IMR-90 (cell line): ENCODE results near the gene HHATL. TPM values are rescaled to one million over a fixed set of nuclear protein-coding genes. Genes with fewer than 3 reads are reported as not detected.
A peak's percentile ranks its signal among the peaks of the same experiment; 100 is the strongest.

Source experiments
- ATAC-seq: fragments of 200-7000 bp; cut with Tn5 transposase; 2 replicates; pipeline ENCODE4 v1.9.1; 2020; ENCODE audit warnings: low read depth, mild to moderate bottlenecking, moderate library complexity
- BruUV-seq: library from RNA; stranded (reverse); fragments of 400-500 nt; replicated peaks from 2 replicates; lab custom pipeline; 2021; lab: Mats Ljungman, UMichigan
- CTCF ChIA-PET: fragments of 300-600 bp; formaldehyde crosslinking; extraction: SDS; loops from one replicate; lab custom pipeline; 2021; ENCODE audit warnings: antibody characterized with exemption; lab: Yijun Ruan, JAX
- POLR2A ChIA-PET: fragments of 300-600 bp; sonication (Branson Sonifier 250); formaldehyde crosslinking; loops from one replicate; lab custom pipeline; 2022; ENCODE audit warnings: antibody characterized with exemption; ENCODE audit not compliant: unreplicated experiment; lab: Charles Lee
- DNase-seq: peaks from one replicate; pipeline ENCODE4 v3.0.0; 2013
- H2AFZ ChIP-seq: replicated peaks from 2 replicates; pipeline ENCODE3; 2013; ENCODE audit warnings: low read length, mild to moderate bottlenecking; ENCODE audit not compliant: poor library complexity
- H2AK5ac ChIP-seq: 2 replicates; pipeline ENCODE4 v1.6.1; 2013; ENCODE audit warnings: low read depth, low read length, inconsistent platforms
- H2AK9ac ChIP-seq: replicated peaks from 2 replicates; pipeline ENCODE3; 2013; ENCODE audit warnings: mild to moderate bottlenecking, low read depth, low read length, moderate library complexity; ENCODE audit not compliant: poor library complexity
- H2BK120ac ChIP-seq: 2 replicates; pipeline ENCODE4 v1.6.1; 2013; ENCODE audit warnings: low read depth, low read length, inconsistent platforms
- H2BK15ac ChIP-seq: 3 replicates; pipeline ENCODE4 v1.6.1; 2013; ENCODE audit warnings: low read depth, low read length, inconsistent platforms
- H2BK20ac ChIP-seq: 2 replicates; pipeline ENCODE4 v1.6.1; 2013; ENCODE audit warnings: low read depth, mild to moderate bottlenecking, inconsistent platforms, low read length, moderate library complexity
- H2BK5ac ChIP-seq: 2 replicates; pipeline ENCODE4 v1.6.1; 2013; ENCODE audit warnings: mild to moderate bottlenecking, low read depth, low read length, inconsistent platforms; ENCODE audit not compliant: poor library complexity, severe bottlenecking
- H3K14ac ChIP-seq: replicated peaks from 2 replicates; pipeline ENCODE4 v1.6.1; 2013; ENCODE audit warnings: low read depth, low read length, inconsistent platforms
- H3K18ac ChIP-seq: 2 replicates; pipeline ENCODE4 v1.6.1; 2013; ENCODE audit warnings: low read depth, low read length, control low read depth
- H3K23ac ChIP-seq: 2 replicates; pipeline ENCODE4 v1.6.1; 2013; ENCODE audit warnings: low read depth, low read length, inconsistent platforms
- H3K27ac ChIP-seq: 2 replicates; pipeline ENCODE4 v1.5.1; 2013; ENCODE audit warnings: mild to moderate bottlenecking, control low read depth, low read length; ENCODE audit not compliant: insufficient read depth
- H3K27me3 ChIP-seq: 2 replicates; pipeline ENCODE4 v1.6.1; 2013; ENCODE audit warnings: low read length; ENCODE audit not compliant: control insufficient read depth, insufficient read depth
- H3K36me3 ChIP-seq: 2 replicates; pipeline ENCODE4 v1.6.1; 2013; ENCODE audit warnings: low read length, mixed read lengths; ENCODE audit not compliant: control insufficient read depth, insufficient read depth
- H3K4ac ChIP-seq: 2 replicates; pipeline ENCODE4 v1.6.1; 2013; ENCODE audit warnings: low read depth, low read length, inconsistent platforms
- H3K4me1 ChIP-seq: 2 replicates; pipeline ENCODE4 v1.6.1; 2013; ENCODE audit warnings: low read length, mixed read lengths; ENCODE audit not compliant: control insufficient read depth, insufficient read depth
- H3K4me2 ChIP-seq: 2 replicates; pipeline ENCODE4 v1.6.1; 2013; ENCODE audit warnings: low read depth, mild to moderate bottlenecking, control low read depth, low read length, moderate library complexity
- H3K4me3 ChIP-seq: 2 replicates; pipeline ENCODE4 v1.5.1; 2013; ENCODE audit warnings: low read depth, mild to moderate bottlenecking, control low read depth, low read length, moderate library complexity; ENCODE audit not compliant: insufficient read depth
- H3K56ac ChIP-seq: 2 replicates; pipeline ENCODE4 v1.6.1; 2013; ENCODE audit warnings: low read length, inconsistent platforms; ENCODE audit not compliant: insufficient read depth; ENCODE audit errors: extremely low read depth
- H3K79me1 ChIP-seq, 2 experiments: 2 replicates each; pipeline ENCODE4 v1.6.1; 2013; ENCODE audit warnings: low read length in 2 of 2, inconsistent platforms in 1 of 2, low read depth in 1 of 2
- H3K9ac ChIP-seq: 2 replicates; pipeline ENCODE4 v1.6.1; 2013; ENCODE audit warnings: low read depth, low read length, control low read depth
- H3K9me1 ChIP-seq: 2 replicates; pipeline ENCODE4 v1.6.1; 2013; ENCODE audit warnings: low read length, inconsistent platforms; ENCODE audit not compliant: insufficient read depth
- H3K9me3 ChIP-seq: 2 replicates; pipeline ENCODE4 v1.6.1; 2013; ENCODE audit warnings: low read length; ENCODE audit not compliant: control insufficient read depth, insufficient read depth
- H4K20me1 ChIP-seq: 2 replicates; pipeline ENCODE4 v1.6.1; 2013; ENCODE audit warnings: low read length, inconsistent platforms; ENCODE audit not compliant: insufficient read depth
- H4K5ac ChIP-seq: 2 replicates; pipeline ENCODE4 v1.6.1; 2013; ENCODE audit warnings: mild to moderate bottlenecking, low read depth, low read length, control low read depth
- H4K8ac ChIP-seq, 2 experiments: 2 replicates each; pipeline ENCODE4 v1.6.1; 2013; ENCODE audit warnings: low read depth in 2 of 2, low read length in 2 of 2, control low read depth in 1 of 2, inconsistent platforms in 1 of 2
- H4K91ac ChIP-seq: 2 replicates; pipeline ENCODE4 v1.6.1; 2013; ENCODE audit warnings: low read depth, low read length, inconsistent platforms; ENCODE audit not compliant: insufficient read depth
- FOS ChIP-seq: fragments of 150-350 bp; IDR thresholded peaks from 2 replicates; pipeline ENCODE4 v1.6.1; 2016; ENCODE audit warnings: low read depth, low read length
- RAD21 ChIP-seq: IDR thresholded peaks from 2 replicates; pipeline ENCODE4 v1.6.1; 2012; ENCODE audit warnings: low read length, improper control_type of control experiment
- RCOR1 ChIP-seq: IDR thresholded peaks from 2 replicates; pipeline ENCODE4 v1.6.1; 2012; ENCODE audit warnings: mild to moderate bottlenecking, low read length, improper control_type of control experiment; ENCODE audit not compliant: insufficient replicate concordance
- WGBS, 2 experiments: methylation state at CpG; one replicate each; pipeline versions ENCODE4 v1.1.5 to v1.1.7; 2013; ENCODE audit warnings: missing lambda C conversion rate in 2 of 2; ENCODE audit not compliant: insufficient read length in 1 of 2; ENCODE audit errors: extremely low coverage in 2 of 2; 5-methylcytosine and 5-hydroxymethylcytosine counted together
- dilution Hi-C: fragments of 300-500 bp; cut with HindIII; formaldehyde crosslinking; loops from one replicate; pipeline ENCODE4 v1.14.3; 2018; ENCODE audit warnings: low sequenced_read_pairs; ENCODE audit not compliant: unreplicated experiment
- in situ Hi-C: fragments of 300-500 bp; cut with MboI; formaldehyde crosslinking; loops from 3 replicates; pipeline ENCODE4 v1.14.3; 2019; ENCODE audit warnings: low sequenced_read_pairs, inconsistent platforms, mixed read lengths
- intact Hi-C: fragments of 100-400 bp; cut with micrococcal nuclease; formaldehyde crosslinking; loops from 2 replicates; pipeline ENCODE4 v1.10.0; 2022
- polyA plus RNA-seq, 3 experiments: library from polyadenylated mRNA; depleted of rRNA; stranded (reverse); fragments of >200 nt; gene quantifications; 2 replicates each; pipeline ENCODE4 v1.2.3, GENCODE V29; 2012; ENCODE audit warnings: low replicate concordance in 1 of 3
- total RNA-seq: library from RNA; depleted of rRNA; stranded (reverse); fragments of >200 nt; gene quantifications from 2 replicates; pipeline ENCODE4 v1.2.3, GENCODE V29; 2012
- TF ChIP-seq, protein P1 (sequence below): conservative IDR thresholded peaks from 2 replicates; pipeline ENCODE4 v1.5.1; 2012; ENCODE audit warnings: mild to moderate bottlenecking, low read depth, low read length, improper control_type of control experiment

HHATL gene
- total and polyA plus RNA-seq, 2 of the 4 experiments (the other 2 are of a cell fraction) = not detected

DNA sequence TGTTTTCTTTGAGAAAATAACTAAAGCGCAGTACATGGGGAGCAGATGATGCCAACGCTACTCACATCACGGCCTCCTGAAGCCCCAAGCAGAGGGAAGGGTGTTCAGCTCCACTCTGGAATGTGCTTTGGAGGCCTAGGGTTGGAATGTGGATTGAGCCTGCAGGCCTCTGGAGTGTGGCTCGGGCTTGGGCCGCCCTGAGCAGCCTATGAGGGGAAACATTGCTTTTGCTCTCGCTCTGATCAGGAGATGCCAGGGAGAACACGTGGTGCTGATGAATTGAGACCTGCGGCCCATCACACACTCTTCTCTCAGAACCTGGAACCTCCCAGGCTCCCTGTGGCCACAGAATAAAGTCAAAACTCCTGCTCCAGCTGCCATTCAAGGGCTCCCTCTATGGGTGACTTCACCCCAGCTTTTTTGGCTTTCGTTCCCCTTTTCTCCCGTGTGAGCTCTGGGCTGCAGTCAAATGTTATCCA lies 47.2 kb upstream of the HHATL start:
- Histone ChIP-seq H2BK15ac (no peak overlapping the region), H4K91ac (no peak overlapping the region), H3K18ac (no peak overlapping the region), H3K36me3 (no peaks in the 10 kb centered on the region), H3K4me2 (no peak overlapping the region), H2BK120ac (no peak overlapping the region), H3K79me1 (no peaks in the 10 kb centered on the region), H3K27ac (no peak overlapping the region), H3K14ac (no peak overlapping the region), H4K5ac (no peak overlapping the region), H2BK5ac (no peak overlapping the region), H3K4me3 (no peak overlapping the region), H3K9ac (no peak overlapping the region), H3K9me3 (no peaks in the 10 kb centered on the region), H3K27me3 (peaks cover 5% of the 10 kb centered on the region), H3K56ac (no peak overlapping the region), H2AFZ (peak overlapping the region; percentile 77), H3K23ac (no peak overlapping the region), H3K4ac (no peak overlapping the region), H3K9me1 (peaks cover 14% of the 10 kb centered on the region), H2AK5ac (no peak overlapping the region), H3K4me1 (peaks cover 12% of the 10 kb centered on the region), H2BK20ac (no peak overlapping the region), H4K8ac (no peak overlapping the region), H2AK9ac (peak overlapping the region; percentile 15), H4K20me1 (peaks cover 9% of the 10 kb centered on the region)
- ChIA-PET CTCF (interaction anchor here (0.7 to 1.3 kb wide), 4 partner anchors 9 to 173 kb away, joined by 3 to 4 read pairs (median 4); no protein-coding TSS in a partner anchor), POLR2A (no interaction called here)
- ATAC-seq (peak; percentile 53), DNase-seq (no peak)
- intact Hi-C loops (no loop called here), dilution Hi-C loops (no loop called here), in situ Hi-C loops (no loop called here)
- no TSS peak for BruUV-seq
- WGBS, 2 experiments = 64% methylated on average over 2 of the region's 10 CpGs; no CpG with 5 or more reads in 1 of the 2 experiments
- TF ChIP-seq, protein P1, sequence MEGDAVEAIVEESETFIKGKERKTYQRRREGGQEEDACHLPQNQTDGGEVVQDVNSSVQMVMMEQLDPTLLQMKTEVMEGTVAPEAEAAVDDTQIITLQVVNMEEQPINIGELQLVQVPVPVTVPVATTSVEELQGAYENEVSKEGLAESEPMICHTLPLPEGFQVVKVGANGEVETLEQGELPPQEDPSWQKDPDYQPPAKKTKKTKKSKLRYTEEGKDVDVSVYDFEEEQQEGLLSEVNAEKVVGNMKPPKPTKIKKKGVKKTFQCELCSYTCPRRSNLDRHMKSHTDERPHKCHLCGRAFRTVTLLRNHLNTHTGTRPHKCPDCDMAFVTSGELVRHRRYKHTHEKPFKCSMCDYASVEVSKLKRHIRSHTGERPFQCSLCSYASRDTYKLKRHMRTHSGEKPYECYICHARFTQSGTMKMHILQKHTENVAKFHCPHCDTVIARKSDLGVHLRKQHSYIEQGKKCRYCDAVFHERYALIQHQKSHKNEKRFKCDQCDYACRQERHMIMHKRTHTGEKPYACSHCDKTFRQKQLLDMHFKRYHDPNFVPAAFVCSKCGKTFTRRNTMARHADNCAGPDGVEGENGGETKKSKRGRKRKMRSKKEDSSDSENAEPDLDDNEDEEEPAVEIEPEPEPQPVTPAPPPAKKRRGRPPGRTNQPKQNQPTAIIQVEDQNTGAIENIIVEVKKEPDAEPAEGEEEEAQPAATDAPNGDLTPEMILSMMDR = peak; percentile 45
- TF ChIP-seq RCOR1 = no peak
- peak; percentile 48 for TF ChIP-seq RAD21
- no peak for TF ChIP-seq FOS
